Keratinocyte (primary cell): ENCODE data around the gene SPANXN4. TPM values are rescaled to one million over a fixed set of nuclear protein-coding genes. Genes with fewer than 3 reads are reported as not detected.

Experiments
- DNase-seq: peaks from one replicate; pipeline ENCODE4 v3.0.0-alpha.2; 2011; ENCODE audit warnings: low read depth, missing footprints, low spot score
- FAIRE-seq: peaks from 2 replicates; lab custom pipeline; 2011; peaks lifted over from hg19 to GRCh38; lab: Jason Lieb, UNC
- H2AFZ ChIP-seq: 2 replicates; pipeline ENCODE4 v1.6.0; 2012; ENCODE audit warnings: low read length, control low read depth, inconsistent platforms; ENCODE audit not compliant: control insufficient read depth
- H3K27ac ChIP-seq: 2 replicates; pipeline ENCODE4 v1.5.1; 2011; ENCODE audit warnings: low read length; ENCODE audit not compliant: control insufficient read depth, insufficient read depth
- H3K27me3 ChIP-seq: 3 replicates; pipeline ENCODE4 v1.6.0; 2011; ENCODE audit warnings: low read length; ENCODE audit not compliant: control insufficient read depth, insufficient read depth; ENCODE audit errors: extremely low read depth
- H3K36me3 ChIP-seq, 2 experiments: 2 replicates in 1 of 2; 3 replicates in 1 of 2; pipeline ENCODE4 v1.5.1; 2011; ENCODE audit warnings: low read length in 2 of 2, mild to moderate bottlenecking in 1 of 2; ENCODE audit not compliant: control insufficient read depth in 2 of 2, insufficient read depth in 2 of 2; ENCODE audit errors: extremely low read depth in 1 of 2
- H3K4me1 ChIP-seq: 3 replicates; pipeline ENCODE4 v1.5.1; 2011; ENCODE audit warnings: low read length; ENCODE audit not compliant: control insufficient read depth, insufficient read depth; ENCODE audit errors: extremely low read depth
- H3K4me2 ChIP-seq: 3 replicates; pipeline ENCODE4 v1.6.0; 2011; ENCODE audit warnings: low read depth, low read length; ENCODE audit not compliant: control insufficient read depth, insufficient read depth; ENCODE audit errors: extremely low read depth
- H3K4me3 ChIP-seq, 3 experiments: fragments of 200-600 bp in 1 of 3; sonication (generic) in 1 of 3; 2 replicates in 2 of 3; 3 replicates in 1 of 3; pipeline ENCODE4 v1.5.1; 2011 to 2016; ENCODE audit warnings: low read length in 3 of 3, mild to moderate bottlenecking in 3 of 3, control low read depth in 2 of 3, inconsistent platforms in 1 of 3, low read depth in 1 of 3, mixed read lengths in 1 of 3, mixed run types in 1 of 3, moderate library complexity in 1 of 3; ENCODE audit not compliant: control insufficient read depth in 2 of 3, insufficient read depth in 2 of 3; ENCODE audit errors: extremely low read depth in 1 of 3
- H3K79me2 ChIP-seq: 2 replicates; pipeline ENCODE4 v1.6.0; 2012; ENCODE audit warnings: low read length; ENCODE audit not compliant: control insufficient read depth, insufficient read depth
- H3K9ac ChIP-seq: 3 replicates; pipeline ENCODE4 v1.6.0; 2011; ENCODE audit warnings: low read length; ENCODE audit not compliant: control insufficient read depth, insufficient read depth; ENCODE audit errors: extremely low read depth
- H3K9me1 ChIP-seq: 3 replicates; pipeline ENCODE4 v1.6.0; 2011; ENCODE audit warnings: low read length; ENCODE audit not compliant: control insufficient read depth, insufficient read depth; ENCODE audit errors: extremely low read depth
- H3K9me3 ChIP-seq: 2 replicates; pipeline ENCODE4 v1.5.1; 2012; ENCODE audit warnings: low read depth, low read length; ENCODE audit not compliant: control insufficient read depth
- H4K20me1 ChIP-seq: 3 replicates; pipeline ENCODE4 v1.6.0; 2011; ENCODE audit warnings: low read length; ENCODE audit not compliant: control insufficient read depth, insufficient read depth; ENCODE audit errors: extremely low read depth
- CTCF ChIP-seq, 3 experiments: IDR thresholded peaks in 1 of 3; conservative IDR thresholded peaks in 1 of 3; optimal IDR thresholded peaks in 1 of 3; 2 replicates in 2 of 3; 3 replicates in 1 of 3; pipeline versions ENCODE3 to v1.5.1; 2011; ENCODE audit warnings: low read length in 3 of 3, mild to moderate bottlenecking in 3 of 3, moderate library complexity in 2 of 3, control low read depth in 1 of 3, inconsistent platforms in 1 of 3; ENCODE audit not compliant: insufficient read depth in 2 of 3; ENCODE audit errors: extremely low read depth in 1 of 3
- EZH2 ChIP-seq: IDR thresholded peaks from one replicate; pipeline ENCODE4 v1.6.1; 2012; ENCODE audit warnings: inconsistent platforms, mild to moderate bottlenecking, low read length, moderate library complexity
- dilution Hi-C: fragments of 300-500 bp; cut with MboI; formaldehyde crosslinking; loops from one replicate; pipeline ENCODE4 v1.7.0; 2020; ENCODE audit warnings: low sequenced_read_pairs; ENCODE audit not compliant: extremely low pct_ligation_motif_present
- polyA plus RNA-seq, 5 experiments: library from polyadenylated mRNA; depleted of rRNA in 3 of 5; stranded (reverse) in 3 of 5; stranded (forward) in 1 of 5; unstranded in 1 of 5; fragments of >200 nt; gene quantifications; 1 replicate in 1 of 5; 2 replicates in 3 of 5; 3 replicates in 1 of 5; pipeline versions ENCODE4 v1.2.1 to v1.2.3, GENCODE V29; 2011 to 2012; ENCODE audit warnings: missing spikeins in 2 of 5, low read depth in 1 of 5, low replicate concordance in 1 of 5

The SPANXN4 gene
- polyA plus RNA-seq, 1 donor (not counting 4 experiments of a cell fraction or from before 2014, with no cell fraction given) = not detected

- Histone ChIP-seq H3K27ac (no peak overlapping the region), H3K36me3 (no peaks in the 10 kb centered on the region), H3K4me2 (no peak overlapping the region), H3K9me1 (no peaks in the 10 kb centered on the region), H3K4me3 (no peak overlapping the region), H3K79me2 (no peaks in the 10 kb centered on the region), H3K4me1 (no peaks in the 10 kb centered on the region), H2AFZ (no peak overlapping the region), H3K9me3 (no peaks in the 10 kb centered on the region), H3K27me3 (no peaks in the 10 kb centered on the region), H3K9ac (no peak overlapping the region), H4K20me1 (no peaks in the 10 kb centered on the region)
- FAIRE-seq = no peak
- dilution Hi-C loops = no loop called here
- no peak for DNase-seq
- TF ChIP-seq CTCF (optimal IDR thresholded peaks at IDR 0.05 in 1 of 3, IDR thresholded peaks at IDR 0.05 in 1 of 3, conservative IDR thresholded peaks at IDR 0.05 in 1 of 3; ENCODE audit: extremely low read depth in 1 of 3, insufficient read depth in 2 of 3, low read length in 3 of 3) = no peak
- TF ChIP-seq EZH2 = no peak
Observed at GRCh38 chrX:143017272-143017671, 8.5 kb upstream of the SPANXN4 start.

- dilution Hi-C loops = no loop called here
Observed at GRCh38 chrX:143027275-143027674, 1.5 kb downstream of the SPANXN4 start.

More at GRCh38 chrX:143027275-143027674, 1.5 kb downstream of the SPANXN4 start:
- Histone ChIP-seq H3K4me1 (no peaks in the 10 kb centered on the region), H3K9me3 (no peaks in the 10 kb centered on the region), H2AFZ (no peak overlapping the region), H3K9me1 (no peaks in the 10 kb centered on the region), H3K27ac (no peak overlapping the region), H3K79me2 (no peaks in the 10 kb centered on the region), H3K27me3 (no peaks in the 10 kb centered on the region), H3K36me3 (no peaks in the 10 kb centered on the region), H3K4me2 (no peak overlapping the region), H3K9ac (no peak overlapping the region), H3K4me3 (no peak overlapping the region), H4K20me1 (no peaks in the 10 kb centered on the region)
- FAIRE-seq (no peak), DNase-seq (no peak)
- no peak for TF ChIP-seq CTCF (optimal IDR thresholded peaks at IDR 0.05 in 1 of 3, IDR thresholded peaks at IDR 0.05 in 1 of 3, conservative IDR thresholded peaks at IDR 0.05 in 1 of 3; ENCODE audit: extremely low read depth in 1 of 3, insufficient read depth in 2 of 3, low read length in 3 of 3)
- no peak for TF ChIP-seq EZH2
